Ovary (tissue), 3 donors: ENCODE data around the gene MAIP1.

Source experiments
- POLR2A ChIP-seq: fragments of 450-650 bp; IDR thresholded peaks from one replicate; pipeline ENCODE4 v1.6.1; 2017; ENCODE audit warnings: antibody characterized with exemption, mild to moderate bottlenecking, moderate library complexity
- TF ChIP-seq, protein P1 (sequence below), 3 donors: fragments of 450-650 bp in 2 of 3; fragments of 200-600 bp in 1 of 3; IDR thresholded peaks; one replicate each; pipeline versions ENCODE4 v1.5.1 to v1.8.0; 2016 to 2022; ENCODE audit warnings: antibody characterized with exemption in 3 of 3, mild to moderate bottlenecking in 1 of 3
- donor health status: DM: no; HTN: no; CAD: no.

DNA sequence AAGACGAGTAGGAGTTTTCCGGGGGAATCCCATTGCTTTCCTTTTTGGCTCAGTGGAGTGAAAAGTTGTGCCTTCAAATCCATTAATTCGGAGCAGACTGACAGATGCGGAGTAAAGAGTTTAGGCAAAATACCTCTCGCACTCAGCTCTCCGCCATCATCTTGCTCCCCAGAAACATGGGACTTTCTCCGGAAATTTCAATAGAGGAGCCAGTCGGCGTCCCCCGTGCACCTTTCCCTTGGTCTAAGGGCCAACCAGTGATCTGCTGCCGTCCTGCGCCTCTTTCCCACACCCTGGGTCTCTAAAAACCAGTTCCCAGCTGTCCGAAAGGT, 409 bp upstream of the MAIP1 start:
- TF ChIP-seq, protein P1, sequence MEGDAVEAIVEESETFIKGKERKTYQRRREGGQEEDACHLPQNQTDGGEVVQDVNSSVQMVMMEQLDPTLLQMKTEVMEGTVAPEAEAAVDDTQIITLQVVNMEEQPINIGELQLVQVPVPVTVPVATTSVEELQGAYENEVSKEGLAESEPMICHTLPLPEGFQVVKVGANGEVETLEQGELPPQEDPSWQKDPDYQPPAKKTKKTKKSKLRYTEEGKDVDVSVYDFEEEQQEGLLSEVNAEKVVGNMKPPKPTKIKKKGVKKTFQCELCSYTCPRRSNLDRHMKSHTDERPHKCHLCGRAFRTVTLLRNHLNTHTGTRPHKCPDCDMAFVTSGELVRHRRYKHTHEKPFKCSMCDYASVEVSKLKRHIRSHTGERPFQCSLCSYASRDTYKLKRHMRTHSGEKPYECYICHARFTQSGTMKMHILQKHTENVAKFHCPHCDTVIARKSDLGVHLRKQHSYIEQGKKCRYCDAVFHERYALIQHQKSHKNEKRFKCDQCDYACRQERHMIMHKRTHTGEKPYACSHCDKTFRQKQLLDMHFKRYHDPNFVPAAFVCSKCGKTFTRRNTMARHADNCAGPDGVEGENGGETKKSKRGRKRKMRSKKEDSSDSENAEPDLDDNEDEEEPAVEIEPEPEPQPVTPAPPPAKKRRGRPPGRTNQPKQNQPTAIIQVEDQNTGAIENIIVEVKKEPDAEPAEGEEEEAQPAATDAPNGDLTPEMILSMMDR (IDR thresholded peaks at IDR 0.05): no peak
- no peak for TF ChIP-seq POLR2A
